GM19240 (cell line): ENCODE data around the gene COA8.

Source experiments
- DNase-seq: peaks from one replicate; pipeline ENCODE4 v3.0.0; 2011; ENCODE audit warnings: low spot score; ENCODE audit not compliant: insufficient read length

The COA8 gene

GRCh38 chr14:103535891-103536565 is 26.7 kb upstream of the COA8 start:
- no peak for DNase-seq

- no peak for DNase-seq
Measured at GRCh38 chr14:103536693-103537092, 26.1 kb upstream of the COA8 start.

GRCh38 chr14:103537175-103537990 is 25.4 kb upstream of the COA8 start:
- no peak for DNase-seq

GRCh38 chr14:103538291-103539055 is 24.3 kb upstream of the COA8 start:
- no peak for DNase-seq

- no peak for DNase-seq
Measured at GRCh38 chr14:103539056-103539825, 23.5 kb upstream of the COA8 start.

- DNase-seq: no peak
Measured at GRCh38 chr14:103540821-103541708, 21.7 kb upstream of the COA8 start.

- no peak for DNase-seq
Measured at GRCh38 chr14:103541709-103542604, 20.8 kb upstream of the COA8 start.

- no peak for DNase-seq
Measured at GRCh38 chr14:103542605-103543088, 20.1 kb upstream of the COA8 start.

- DNase-seq: no peak
Measured at GRCh38 chr14:103543140-103543539, 19.6 kb upstream of the COA8 start.

- no peak for DNase-seq
Measured at GRCh38 chr14:103543721-103544387, 18.9 kb upstream of the COA8 start.

GRCh38 chr14:103544388-103545218 is 18.2 kb upstream of the COA8 start:
- DNase-seq: no peak

- DNase-seq: no peak
Measured at GRCh38 chr14:103545219-103545914, 17.4 kb upstream of the COA8 start.

- no peak for DNase-seq
Measured at GRCh38 chr14:103545915-103546651, 16.7 kb upstream of the COA8 start.

GRCh38 chr14:103546652-103547454 is 15.9 kb upstream of the COA8 start:
- DNase-seq: peak; percentile 95

GRCh38 chr14:103547455-103547940 is 15.3 kb upstream of the COA8 start:
- DNase-seq: no peak
